Measurements from ENCODE around the gene PIPOX. TPM values are rescaled to one million over a fixed set of nuclear protein-coding genes. Genes with fewer than 3 reads are reported as not detected.

Gene PIPOX, protein sequence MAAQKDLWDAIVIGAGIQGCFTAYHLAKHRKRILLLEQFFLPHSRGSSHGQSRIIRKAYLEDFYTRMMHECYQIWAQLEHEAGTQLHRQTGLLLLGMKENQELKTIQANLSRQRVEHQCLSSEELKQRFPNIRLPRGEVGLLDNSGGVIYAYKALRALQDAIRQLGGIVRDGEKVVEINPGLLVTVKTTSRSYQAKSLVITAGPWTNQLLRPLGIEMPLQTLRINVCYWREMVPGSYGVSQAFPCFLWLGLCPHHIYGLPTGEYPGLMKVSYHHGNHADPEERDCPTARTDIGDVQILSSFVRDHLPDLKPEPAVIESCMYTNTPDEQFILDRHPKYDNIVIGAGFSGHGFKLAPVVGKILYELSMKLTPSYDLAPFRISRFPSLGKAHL
- 1.0 TPM in 1 of 2 replicates, not detected in the other for total RNA-seq

DNA sequence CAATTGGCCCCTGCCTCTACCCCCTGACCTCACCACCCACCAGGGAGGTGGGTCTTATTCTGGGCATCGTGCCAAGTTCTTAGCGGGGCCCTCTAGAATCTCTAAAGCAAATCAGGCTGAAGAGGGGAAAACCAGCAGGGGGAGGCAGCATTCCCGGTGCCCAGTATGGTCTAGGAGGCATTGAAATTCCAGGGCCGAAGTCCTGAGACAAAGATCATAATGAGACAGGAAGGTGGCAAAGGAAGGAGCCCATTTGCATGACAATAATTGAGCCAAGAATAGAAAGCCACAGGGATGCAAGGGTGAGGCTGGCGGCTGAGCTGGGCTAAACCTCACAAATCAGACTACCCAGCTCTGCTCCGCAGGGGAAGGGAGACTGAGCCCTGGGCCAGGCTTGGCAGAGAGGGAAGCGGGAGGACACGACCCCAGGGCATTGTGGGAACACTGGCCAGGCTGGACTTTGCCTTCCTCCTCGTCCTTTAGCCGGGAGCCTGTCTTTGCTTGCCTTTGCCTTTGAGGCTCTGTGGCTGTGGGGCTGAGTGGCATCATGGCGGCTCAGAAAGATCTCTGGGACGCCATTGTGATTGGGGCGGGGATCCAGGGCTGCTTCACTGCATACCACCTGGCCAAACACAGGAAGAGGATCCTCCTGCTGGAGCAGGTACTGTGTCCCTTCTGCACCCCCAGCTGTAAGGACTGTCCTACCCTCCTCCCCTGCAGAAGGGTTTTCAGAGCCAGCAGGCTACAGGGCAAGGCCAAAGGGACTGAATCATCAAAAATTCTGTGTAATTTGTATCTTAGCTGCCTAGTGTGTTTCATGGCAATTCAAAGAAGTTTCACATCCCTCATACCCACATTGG lies at the start of gene PIPOX:
Gene PIPOX (plus strand): TSS at position 463 of the 860 bp plus-strand sequence. CDS start 85 bp downstream, at position 548.

DNA sequence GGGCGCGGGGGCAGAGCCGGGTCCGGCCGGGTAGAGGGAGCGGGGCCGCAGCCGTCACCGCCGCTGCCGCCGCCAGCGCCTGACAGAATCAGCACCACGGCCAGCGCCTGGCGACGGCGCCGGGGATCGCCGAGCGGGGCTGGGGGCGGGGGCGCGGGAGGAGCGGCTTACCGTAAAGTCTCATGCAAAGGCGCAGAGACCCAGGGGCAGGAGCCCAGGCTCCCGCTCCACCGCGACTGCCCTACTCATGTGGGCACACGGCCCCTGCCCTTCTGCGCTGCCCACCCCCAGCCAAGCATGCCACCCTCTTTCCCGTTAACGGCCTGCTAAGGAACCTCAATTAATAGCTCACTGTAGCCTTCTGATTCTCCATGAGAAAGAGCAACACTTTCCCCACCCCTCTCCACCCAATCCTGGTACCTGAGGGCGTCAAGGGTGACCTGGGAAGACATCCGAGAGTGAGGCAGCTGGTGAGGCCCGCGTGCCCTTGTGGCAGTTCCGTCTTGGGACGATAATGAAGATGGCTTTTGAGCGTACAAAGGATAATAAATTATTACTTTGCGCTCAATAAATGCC lies 36.9 kb upstream of the PIPOX start, which contains the start of gene SEZ6:
Gene SEZ6 (minus strand): TSS at position 98 of the 576 bp plus-strand sequence. CDS start 164 bp downstream, outside the sequence.

Other genes with a start within 250 kb of the PIPOX start
- 23.0 and 30.2 TPM in 2 replicates for gene FAM222B, start 200.4 kb upstream of the PIPOX start, total RNA-seq
- 71.6 and 117 TPM in 2 replicates for gene ERAL1, start 188.1 kb upstream of the PIPOX start, total RNA-seq
- gene FLOT2, start 145.4 kb upstream of the PIPOX start, total RNA-seq: 73.0 and 85.8 TPM in 2 replicates
- gene DHRS13, start 140.1 kb upstream of the PIPOX start, total RNA-seq: 6.8 and 8.2 TPM in 2 replicates
- gene PHF12, start 91.6 kb upstream of the PIPOX start, total RNA-seq: 26.7 and 33.3 TPM in 2 replicates
- not detected in 2 replicates for gene SEZ6, start 37.1 kb upstream of the PIPOX start, total RNA-seq
- gene MYO18A, start 137.3 kb downstream of the PIPOX start, total RNA-seq: 11.7 and 37.3 TPM in 2 replicates
- gene CRYBA1, start 203.7 kb downstream of the PIPOX start, total RNA-seq: not detected in 2 replicates